Aorta (tissue), 5 donors: Measurements from ENCODE around the gene MPRIP. TPM values are rescaled to one million over a fixed set of nuclear protein-coding genes. Genes with fewer than 3 reads are reported as not detected.

ENCODE experiments used
- ATAC-seq: fragments of 200-7000 bp; cut with Tn5 transposase; one replicate; pipeline ENCODE4 v1.9.1; 2022; ENCODE audit warnings: moderate library complexity; ENCODE audit not compliant: low FRiP score
- DNase-seq, 2 donors: peaks; one replicate each; pipeline ENCODE4 v3.0.0-alpha.2; 2020
- H3K27ac ChIP-seq, 2 donors: one replicate each; pipeline ENCODE4 v1.5.1; 2013; ENCODE audit warnings: low read length in 2 of 2, mild to moderate bottlenecking in 2 of 2, moderate library complexity in 2 of 2, control low read depth in 1 of 2, inconsistent platforms in 1 of 2, low read depth in 1 of 2
- H3K27me3 ChIP-seq, 2 donors: one replicate each; pipeline ENCODE4 v1.6.1; 2013; ENCODE audit warnings: control low read depth in 1 of 2, low read length in 1 of 2, mild to moderate bottlenecking in 1 of 2, moderate library complexity in 1 of 2; ENCODE audit not compliant: insufficient read depth in 2 of 2, control insufficient read depth in 1 of 2
- H3K36me3 ChIP-seq, 2 donors: one replicate each; pipeline ENCODE4 v1.6.1; 2013; ENCODE audit warnings: control low read depth in 1 of 2, low read length in 1 of 2, mild to moderate bottlenecking in 1 of 2; ENCODE audit not compliant: insufficient read depth in 2 of 2, control insufficient read depth in 1 of 2
- H3K4me1 ChIP-seq, 2 donors: one replicate each; pipeline ENCODE4 v1.6.1; 2013; ENCODE audit warnings: low read length in 2 of 2, control low read depth in 1 of 2, mild to moderate bottlenecking in 1 of 2, moderate library complexity in 1 of 2; ENCODE audit not compliant: insufficient read depth in 2 of 2, control insufficient read depth in 1 of 2
- H3K4me3 ChIP-seq, 2 donors: one replicate each; pipeline ENCODE4 v1.5.1; 2013; ENCODE audit warnings: low read length in 2 of 2, control low read depth in 1 of 2, mild to moderate bottlenecking in 1 of 2
- H3K9me3 ChIP-seq: one replicate; pipeline ENCODE4 v1.6.1; 2013; ENCODE audit warnings: mild to moderate bottlenecking, low read length; ENCODE audit not compliant: control insufficient read depth
- WGBS, 2 donors: extraction: QIAGEN DNeasy Blood & Tissue Kit; methylation state at CpG; one replicate each; pipeline ENCODE4 v1.1.7; 2013; 5-methylcytosine and 5-hydroxymethylcytosine counted together
- intact Hi-C, 2 donors: fragments of 100-400 bp; cut with DNase I; formaldehyde crosslinking; loops; one replicate each; pipeline versions ENCODE4 v1.14.2 to v1.15.0; 2022
- polyA plus RNA-seq, 2 donors: library from polyadenylated mRNA; stranded (reverse); fragments of 200-250 nt; gene quantifications; one replicate each; pipeline ENCODE4 v1.2.3, GENCODE V29; 2013
- total RNA-seq, 2 donors: library from RNA; stranded (reverse); fragmentation: NEBNext Ultra II Directional; extraction: Animal tissue kit (Norgen Biotek cat#: 25700); gene quantifications; one replicate each; pipeline ENCODE4 v1.2.1, GENCODE V29; 2021
- donor health status: healthy with polysubstance abuse.
- donor health status: Bipolar disorder and iron deficiency.
- donor health status: DM: no; HTN: no; CAD: no.
- donor health status: DM: no; HTN: no; CAD: no.
- donor health status: DM: yes; HTN: yes; CAD: no.

The MPRIP gene
- total and polyA plus RNA-seq, 4 donors: 97.8 to 519 (median 301) TPM

DNA sequence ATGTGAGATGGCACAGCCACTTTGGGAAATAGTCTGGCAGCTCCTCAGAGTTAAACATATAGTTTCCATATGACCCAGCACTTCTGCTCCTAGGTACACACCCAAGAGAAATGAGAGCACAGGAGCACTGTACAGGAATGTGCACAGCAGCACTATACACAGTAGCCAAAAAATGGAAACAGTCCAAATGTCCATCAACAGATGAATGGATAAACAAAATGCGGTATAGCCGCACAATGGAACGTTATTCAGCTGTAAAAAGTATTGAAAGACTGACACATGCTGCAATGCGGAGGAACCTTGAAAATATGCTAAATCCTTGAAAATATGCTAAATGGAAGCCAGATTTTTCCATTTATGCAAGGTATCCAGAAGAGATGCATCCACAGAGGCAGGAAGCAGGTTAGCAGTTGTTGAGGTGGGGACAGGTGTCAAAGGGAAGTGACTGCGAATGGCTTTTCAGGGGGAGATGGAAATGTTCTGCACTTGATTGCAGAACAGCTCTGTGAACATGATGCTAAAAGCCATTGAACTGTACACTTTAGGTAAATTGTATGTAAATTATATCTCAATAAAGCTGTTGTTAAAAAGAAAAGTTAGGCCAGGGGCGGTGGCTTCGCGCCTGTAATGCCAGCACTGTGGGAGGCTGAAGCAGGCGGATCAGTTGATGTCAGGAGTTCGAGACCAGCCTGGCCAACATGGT is 80.7 kb downstream of the MPRIP start:
- Histone ChIP-seq H3K36me3 (no peaks in the 10 kb centered on the region), H3K4me1 (peaks cover 0 to 8% of the 10 kb centered on the region in 2 donors), H3K4me3 (no peak overlapping the region), H3K27ac (no peak overlapping the region), H3K9me3 (no peaks in the 10 kb centered on the region), H3K27me3 (no peaks in the 10 kb centered on the region)
- WGBS, 2 donors: 88 to 90% methylated on average over 10 of the region's 10 CpGs
- intact Hi-C loops: no loop called here
- ATAC-seq: no peak
- DNase-seq: no peak

DNA sequence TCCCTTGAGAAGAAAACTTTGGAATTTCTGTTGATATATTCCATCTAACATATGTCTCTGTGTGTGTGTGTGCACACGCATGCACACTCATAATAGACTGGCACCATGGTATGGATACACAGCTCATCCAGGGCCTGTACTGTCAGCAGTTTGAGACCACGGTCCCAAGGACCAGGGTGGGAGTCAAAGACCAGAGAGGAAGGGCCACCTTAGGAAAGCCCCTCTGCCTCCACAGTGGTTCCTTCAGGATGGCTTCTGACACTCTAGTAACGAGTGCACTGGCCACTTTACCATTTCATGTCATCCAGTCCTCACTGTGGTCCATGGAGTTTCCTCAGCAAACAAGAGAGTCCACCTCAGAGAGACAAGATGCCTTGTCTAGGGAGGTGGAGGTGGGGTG is 82.1 kb downstream of the MPRIP start:
- no peak overlapping the region for H3K27ac ChIP-seq
- intact Hi-C loops: no loop called here
- 87 to 93% methylated on average over 3 of the region's 3 CpGs for WGBS, 2 donors
- H3K9me3 ChIP-seq: no peaks in the 10 kb centered on the region
- H3K4me1 ChIP-seq: no peaks in the 10 kb centered on the region
- H3K27me3 ChIP-seq: no peaks in the 10 kb centered on the region
- H3K36me3 ChIP-seq: no peaks in the 10 kb centered on the region
- H3K4me3 ChIP-seq: no peak overlapping the region
- DNase-seq: no peak
- ATAC-seq: no peak

DNA sequence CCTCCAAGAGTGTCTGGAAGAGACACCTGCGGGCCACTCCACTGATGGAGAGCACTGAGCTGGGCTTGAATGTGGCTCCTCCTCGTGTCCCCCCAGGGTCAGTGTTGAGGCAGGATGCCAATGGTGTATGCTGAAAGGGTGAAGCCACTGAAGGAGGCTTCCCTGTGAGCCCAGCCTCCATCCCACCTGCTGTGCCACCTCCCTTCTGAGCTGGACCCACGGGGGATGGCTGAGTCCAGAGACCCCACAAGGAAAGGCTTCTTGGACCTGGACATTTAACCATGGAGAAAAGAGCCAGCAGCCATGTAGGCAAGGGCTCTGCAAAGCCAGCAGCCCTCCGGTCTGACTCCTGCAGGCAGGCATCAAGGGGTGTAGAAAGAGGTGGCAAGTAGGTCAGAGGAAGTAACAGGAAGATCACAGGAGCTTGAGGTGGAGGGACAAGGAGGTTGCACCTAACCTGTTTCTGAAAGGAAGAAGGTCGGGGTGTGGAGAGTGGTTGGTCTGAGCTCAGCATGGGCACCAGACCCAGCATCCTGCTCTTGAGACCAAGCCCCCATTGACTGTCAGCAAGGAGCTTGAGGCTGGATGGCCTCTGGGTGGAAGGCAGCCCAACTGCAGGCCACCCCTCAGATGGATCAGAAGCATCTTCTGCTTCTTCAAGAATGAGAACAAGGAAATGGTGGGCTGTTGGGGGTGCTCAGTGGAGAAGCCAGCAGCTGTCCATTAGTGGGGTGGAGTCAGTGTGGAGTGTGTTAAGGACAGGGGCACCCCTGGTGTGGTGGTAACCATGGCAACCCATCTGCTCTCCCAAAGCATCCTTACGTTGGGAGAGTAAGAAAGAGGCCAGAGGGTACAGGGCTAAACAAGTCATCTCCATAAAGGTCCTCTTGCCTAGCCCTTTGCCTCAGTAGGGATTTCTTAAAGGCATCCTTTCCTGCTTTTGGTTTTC is 83.2 kb downstream of the MPRIP start:
- no peaks in the 10 kb centered on the region for H3K4me1 ChIP-seq
- intact Hi-C loops: no loop called here
- H3K27ac ChIP-seq: no peak overlapping the region

DNA sequence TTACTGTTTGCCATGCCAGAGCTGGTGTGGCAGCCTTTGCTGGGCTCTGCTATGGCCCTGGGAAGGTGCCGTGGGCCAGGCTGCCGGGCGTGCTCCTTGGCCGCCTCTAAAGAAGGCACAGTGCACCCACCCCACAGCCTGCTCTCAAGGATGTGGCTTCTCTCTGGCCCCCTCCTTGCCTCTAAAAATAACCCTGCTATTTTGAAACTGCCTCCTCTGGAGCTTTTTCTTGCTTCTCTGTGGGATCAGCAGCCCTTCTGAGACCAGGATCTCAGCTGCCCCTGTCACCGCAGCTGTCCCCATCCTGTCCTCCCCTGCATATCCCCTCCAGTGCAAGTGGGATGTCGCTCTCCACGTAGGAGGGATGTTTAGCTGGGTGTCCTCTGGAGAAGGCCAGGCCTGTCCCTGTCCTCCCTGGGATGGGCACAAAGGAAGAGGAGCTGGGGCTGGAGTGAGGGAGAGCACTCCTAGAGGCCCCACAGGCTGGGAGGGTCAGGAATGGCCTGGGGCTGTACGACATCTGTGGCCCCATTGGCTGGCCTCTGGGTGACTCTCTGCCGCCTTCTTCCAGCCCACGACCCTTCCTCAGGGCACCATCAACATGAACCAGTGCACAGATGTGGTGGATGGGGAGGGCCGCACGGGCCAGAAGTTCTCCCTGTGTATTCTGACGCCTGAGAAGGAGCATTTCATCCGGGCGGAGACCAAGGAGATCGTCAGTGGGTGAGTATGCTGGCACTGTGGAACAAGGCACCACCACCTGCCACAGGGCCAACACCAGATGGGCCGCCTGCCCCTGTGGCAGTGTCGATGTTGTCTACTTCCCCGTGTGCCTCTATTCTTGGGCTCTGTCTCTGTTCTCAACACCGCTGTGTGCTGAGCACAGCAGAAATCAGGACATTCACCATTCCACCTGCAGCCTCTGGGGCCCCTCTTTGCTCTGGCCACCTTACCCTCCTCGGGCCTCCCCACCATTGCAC is 84.2 kb downstream of the MPRIP start:
- DNase-seq (peak in 1 of 2 donors; percentile 62), ATAC-seq (peak; percentile 80)
- Histone ChIP-seq H3K4me1 (no peaks in the 10 kb centered on the region), H3K4me3 (no peak overlapping the region), H3K27me3 (no peaks in the 10 kb centered on the region), H3K36me3 (no peaks in the 10 kb centered on the region), H3K9me3 (no peaks in the 10 kb centered on the region), H3K27ac (peak overlapping the region in 1 of 2 donors; percentile 34)
- WGBS, 2 donors: 30 to 45% methylated on average over 21 of the region's 21 CpGs
- intact Hi-C loops: no loop called here

More for the DNA sequence above, 83.2 kb downstream of the MPRIP start:
- DNase-seq (peak in 1 of 2 donors; percentile 38), ATAC-seq (peak; percentile 6)
- Histone ChIP-seq H3K36me3 (no peaks in the 10 kb centered on the region), H3K9me3 (no peaks in the 10 kb centered on the region), H3K27me3 (no peaks in the 10 kb centered on the region), H3K4me3 (no peak overlapping the region)
- WGBS, 2 donors: 75 to 77% methylated on average over 6 of the region's 6 CpGs

DNA sequence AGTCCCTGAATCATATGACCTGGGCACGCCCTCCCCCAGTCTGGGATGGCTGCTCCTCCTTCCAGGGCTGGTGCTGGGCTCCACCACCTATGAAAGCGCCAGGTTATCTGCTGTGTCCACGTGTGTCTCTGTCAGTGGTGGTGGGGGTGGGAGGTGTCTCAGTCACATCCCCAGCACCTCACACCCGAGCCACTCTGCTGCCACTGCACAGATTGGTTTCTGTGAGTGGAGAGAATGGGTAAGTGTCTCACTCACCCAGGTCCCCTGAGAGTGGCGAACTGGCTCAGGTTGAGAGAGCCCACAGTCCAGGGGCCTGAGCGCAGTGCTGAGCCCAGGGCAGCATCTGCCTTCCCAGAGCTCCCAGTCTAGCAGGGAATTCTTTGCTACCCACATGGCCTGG is 84.9 kb downstream of the MPRIP start:
- no peak for DNase-seq
- Histone ChIP-seq H3K9me3 (no peaks in the 10 kb centered on the region), H3K4me3 (no peak overlapping the region), H3K36me3 (no peaks in the 10 kb centered on the region), H3K27me3 (no peaks in the 10 kb centered on the region), H3K4me1 (no peaks in the 10 kb centered on the region), H3K27ac (no peak overlapping the region)
- intact Hi-C loops: no loop called here
- WGBS, 2 donors: 83 to 91% methylated on average over 6 of the region's 6 CpGs
- no peak for ATAC-seq

DNA sequence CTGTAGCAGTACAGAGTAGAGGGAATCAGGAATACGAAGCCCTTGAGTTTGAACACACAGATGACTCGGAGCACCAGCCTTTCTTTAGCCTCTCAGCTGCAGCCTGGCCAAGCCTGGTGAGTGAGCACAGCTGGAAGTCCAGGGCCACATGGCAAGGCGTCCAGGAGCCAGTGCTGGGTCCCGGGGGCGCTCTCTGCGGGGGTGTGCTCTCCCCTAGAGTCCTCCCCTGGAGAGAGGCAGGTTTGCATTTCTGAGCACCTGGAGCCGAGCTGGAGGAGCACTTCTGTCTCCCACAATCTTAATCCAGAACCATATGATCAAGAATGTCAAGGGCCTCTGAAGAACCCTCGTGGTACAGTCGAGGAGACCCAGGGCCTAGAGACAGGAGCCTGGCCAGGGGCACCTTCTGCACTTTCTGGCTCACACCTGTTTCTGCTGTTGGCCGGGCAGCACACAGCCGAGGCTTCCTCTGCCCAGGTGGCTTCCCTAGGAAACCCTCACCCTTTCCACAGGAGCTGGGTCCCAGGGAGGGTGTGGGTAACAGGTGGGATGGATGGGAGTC is 85.6 kb downstream of the MPRIP start:
- DNase-seq (no peak), ATAC-seq (no peak)
- Histone ChIP-seq H3K27ac (no peak overlapping the region), H3K4me3 (no peak overlapping the region), H3K36me3 (no peaks in the 10 kb centered on the region), H3K4me1 (no peaks in the 10 kb centered on the region), H3K27me3 (no peaks in the 10 kb centered on the region), H3K9me3 (no peaks in the 10 kb centered on the region)
- 74 to 82% methylated on average over 11 of the region's 11 CpGs for WGBS, 2 donors
- intact Hi-C loops: no loop called here

DNA sequence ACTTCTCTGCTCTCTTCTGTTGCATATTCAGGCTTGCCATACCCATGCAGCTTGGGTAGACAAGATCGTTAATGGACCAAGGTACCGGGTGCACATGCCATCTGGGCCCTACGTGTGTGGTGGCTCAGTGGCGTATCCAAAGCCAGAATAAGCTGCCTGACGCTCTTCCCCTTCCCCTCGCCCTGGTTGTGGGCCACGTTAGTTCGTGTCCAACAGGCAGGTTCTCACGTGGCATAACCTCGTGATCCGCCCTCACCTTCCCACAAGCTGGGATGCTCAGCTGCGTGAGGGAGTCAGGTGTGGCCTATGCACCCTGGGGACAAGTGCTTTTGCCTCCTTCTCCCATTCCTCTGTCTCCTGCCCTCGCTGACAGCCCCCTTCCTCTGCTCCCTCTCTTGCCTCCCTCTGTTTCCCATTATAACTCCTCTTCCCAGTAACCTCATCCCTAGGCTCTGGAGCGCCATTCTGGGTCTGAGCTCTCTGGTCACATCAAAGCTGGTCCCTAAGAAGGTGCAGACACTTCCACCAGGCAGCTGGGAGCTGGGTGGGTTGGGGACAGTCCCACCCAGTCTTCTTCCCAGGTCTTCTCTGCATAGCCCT is 86.3 kb downstream of the MPRIP start:
- WGBS, 2 donors: 77 to 84% methylated on average over 14 of the region's 14 CpGs
- H3K27me3 ChIP-seq: no peaks in the 10 kb centered on the region
- DNase-seq (no peak), ATAC-seq (no peak)
- H3K36me3 ChIP-seq: no peaks in the 10 kb centered on the region
- no peaks in the 10 kb centered on the region for H3K9me3 ChIP-seq
- intact Hi-C loops: no loop called here
- H3K4me3 ChIP-seq: no peak overlapping the region
- H3K4me1 ChIP-seq: no peaks in the 10 kb centered on the region
- no peak overlapping the region for H3K27ac ChIP-seq

DNA sequence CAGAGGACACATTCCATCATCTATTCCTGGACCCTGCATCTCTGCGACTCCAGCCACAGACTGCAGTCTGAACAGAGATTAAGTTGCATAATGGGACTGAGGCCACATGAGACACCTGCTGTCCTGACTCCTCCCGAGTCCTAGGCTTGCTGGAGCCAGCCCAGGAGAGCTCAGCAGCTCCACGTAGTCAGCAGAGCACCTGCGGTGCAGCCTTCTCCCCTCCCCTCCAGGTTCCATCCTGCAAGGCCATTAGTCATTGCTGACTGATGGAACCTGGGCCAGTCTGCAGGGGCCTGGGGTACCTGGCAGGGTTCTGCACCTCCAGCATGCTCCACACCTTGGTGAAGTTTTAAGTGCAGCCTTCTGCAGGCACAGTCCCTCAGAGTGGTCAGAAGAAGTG is 87.2 kb downstream of the MPRIP start:
- Histone ChIP-seq H3K27ac (no peak overlapping the region), H3K9me3 (no peaks in the 10 kb centered on the region), H3K4me1 (no peaks in the 10 kb centered on the region), H3K36me3 (no peaks in the 10 kb centered on the region), H3K27me3 (no peaks in the 10 kb centered on the region), H3K4me3 (no peak overlapping the region)
- ATAC-seq (no peak), DNase-seq (no peak)
- WGBS, 2 donors: 76 to 78% methylated on average over 4 of the region's 4 CpGs
- intact Hi-C loops: no loop called here
